Naive thymus-derived CD4-positive, alpha-beta T cell (primary cell): ENCODE results near the gene KRIT1. TPM values are rescaled to one million over a fixed set of nuclear protein-coding genes. Genes with fewer than 3 reads are reported as not detected.

Experiments used
- ATAC-seq: fragments of 150-1000 bp; cut with Tn5 transposase; 2 replicates; pipeline ENCODE4 v1.10.0; 2021; ENCODE audit warnings: mild to moderate bottlenecking, moderate library complexity
- CTCF ChIA-PET: fragments of 350-600 bp; sonication (Branson Sonifier 250); formaldehyde crosslinking; loops from one replicate; lab custom pipeline; 2021; ENCODE audit warnings: antibody characterized with exemption; lab: Charles Lee
- POLR2A ChIA-PET: fragments of 350-600 bp; sonication (Branson Sonifier 250); formaldehyde crosslinking; loops from one replicate; lab custom pipeline; 2021; ENCODE audit warnings: antibody characterized with exemption, inconsistent platforms; lab: Charles Lee
- DNase-seq, 9 donors: peaks; one replicate each; pipeline versions ENCODE4 v3.0.0 to v3.0.0-alpha.2; 2020 to 2022; ENCODE audit warnings: mixed read lengths in 1 of 9
- H3K27ac ChIP-seq: one replicate; pipeline ENCODE4 v1.7.0; 2013; ENCODE audit warnings: mild to moderate bottlenecking, low read depth, low read length, moderate library complexity
- H3K27me3 ChIP-seq, 2 donors: one replicate each; pipeline ENCODE4 v1.7.0; 2013; ENCODE audit warnings: low read length in 2 of 2, mild to moderate bottlenecking in 2 of 2, moderate library complexity in 2 of 2; ENCODE audit not compliant: control insufficient read depth in 2 of 2, insufficient read depth in 2 of 2
- H3K36me3 ChIP-seq, 3 experiments: 1 replicate in 2 of 3; 2 replicates in 1 of 3; pipeline ENCODE4 v1.7.0; 2013; ENCODE audit warnings: low read length in 3 of 3, mild to moderate bottlenecking in 3 of 3, moderate library complexity in 1 of 3; ENCODE audit not compliant: insufficient read depth in 3 of 3, control insufficient read depth in 2 of 3
- H3K4me1 ChIP-seq, 2 donors: one replicate each; pipeline ENCODE4 v1.7.0; 2013; ENCODE audit warnings: low read length in 2 of 2, mild to moderate bottlenecking in 2 of 2, moderate library complexity in 1 of 2; ENCODE audit not compliant: control insufficient read depth in 2 of 2, insufficient read depth in 2 of 2
- H3K4me3 ChIP-seq: 2 replicates; pipeline ENCODE4 v1.7.0; 2013; ENCODE audit warnings: mild to moderate bottlenecking, low read length
- H3K9me3 ChIP-seq, 3 experiments: 1 replicate in 2 of 3; 2 replicates in 1 of 3; pipeline ENCODE4 v1.7.0; 2013; ENCODE audit warnings: low read length in 3 of 3; ENCODE audit not compliant: control insufficient read depth in 2 of 3
- H3K27ac Mint-ChIP-seq, 9 donors: one replicate each; pipeline ENCODE4 v1.8.0; 2020 to 2022; ENCODE audit warnings: mixed read lengths in 9 of 9, mild to moderate bottlenecking in 8 of 9, moderate library complexity in 5 of 9, inconsistent platforms in 2 of 9
- H3K27me3 Mint-ChIP-seq, 5 donors: one replicate each; pipeline ENCODE4 v1.8.0; 2021 to 2022; ENCODE audit warnings: mixed read lengths in 5 of 5, mild to moderate bottlenecking in 1 of 5
- H3K36me3 Mint-ChIP-seq, 5 donors: one replicate each; pipeline ENCODE4 v1.8.0; 2020 to 2022; ENCODE audit warnings: mixed read lengths in 5 of 5, mild to moderate bottlenecking in 3 of 5, inconsistent platforms in 1 of 5
- H3K4me1 Mint-ChIP-seq, 7 donors: one replicate each; pipeline ENCODE4 v1.8.0; 2020 to 2022; ENCODE audit warnings: mixed read lengths in 7 of 7, mild to moderate bottlenecking in 3 of 7, inconsistent platforms in 1 of 7
- H3K4me3 Mint-ChIP-seq, 10 donors: one replicate each; pipeline ENCODE4 v1.8.0; 2020 to 2022; ENCODE audit warnings: mild to moderate bottlenecking in 10 of 10, mixed read lengths in 10 of 10, moderate library complexity in 6 of 10, inconsistent platforms in 2 of 10
- H3K9me3 Mint-ChIP-seq, 11 donors: one replicate each; pipeline ENCODE4 v1.8.0; 2020 to 2022; ENCODE audit warnings: mixed read lengths in 11 of 11, mild to moderate bottlenecking in 4 of 11, inconsistent platforms in 1 of 11, moderate library complexity in 1 of 11
- intact Hi-C, 2 donors: fragments of 100-400 bp; cut with micrococcal nuclease; formaldehyde crosslinking; loops; one replicate each; pipeline ENCODE4 v1.15.1; 2023
- polyA plus RNA-seq, 2 donors: library from polyadenylated mRNA; unstranded; fragments of 300-500 nt; fragmentation: Illumina TruSeq; gene quantifications; one replicate each; pipeline ENCODE4 v1.2.3, GENCODE V29; 2021
- total RNA-seq, 6 experiments: library from RNA in 5 of 6; stranded (reverse) in 5 of 6; gene quantifications; 1 replicate in 5 of 6; 2 replicates in 1 of 6; pipeline ENCODE4 v1.2.3 and lab custom pipeline; 2021 to 2026

Gene KRIT1
- 10 to 100 TPM; 45.7 to 78.7 (median 48.6) TPM for total RNA-seq
- 10 to 100 TPM; 18.5 to 24.0 TPM for polyA plus RNA-seq
- total RNA-seq (lab: John Stamatoyannopoulos, UW): 26.4 reads per million, percentile 57 among the genes with 10 or more reads in this experiment

DNA sequence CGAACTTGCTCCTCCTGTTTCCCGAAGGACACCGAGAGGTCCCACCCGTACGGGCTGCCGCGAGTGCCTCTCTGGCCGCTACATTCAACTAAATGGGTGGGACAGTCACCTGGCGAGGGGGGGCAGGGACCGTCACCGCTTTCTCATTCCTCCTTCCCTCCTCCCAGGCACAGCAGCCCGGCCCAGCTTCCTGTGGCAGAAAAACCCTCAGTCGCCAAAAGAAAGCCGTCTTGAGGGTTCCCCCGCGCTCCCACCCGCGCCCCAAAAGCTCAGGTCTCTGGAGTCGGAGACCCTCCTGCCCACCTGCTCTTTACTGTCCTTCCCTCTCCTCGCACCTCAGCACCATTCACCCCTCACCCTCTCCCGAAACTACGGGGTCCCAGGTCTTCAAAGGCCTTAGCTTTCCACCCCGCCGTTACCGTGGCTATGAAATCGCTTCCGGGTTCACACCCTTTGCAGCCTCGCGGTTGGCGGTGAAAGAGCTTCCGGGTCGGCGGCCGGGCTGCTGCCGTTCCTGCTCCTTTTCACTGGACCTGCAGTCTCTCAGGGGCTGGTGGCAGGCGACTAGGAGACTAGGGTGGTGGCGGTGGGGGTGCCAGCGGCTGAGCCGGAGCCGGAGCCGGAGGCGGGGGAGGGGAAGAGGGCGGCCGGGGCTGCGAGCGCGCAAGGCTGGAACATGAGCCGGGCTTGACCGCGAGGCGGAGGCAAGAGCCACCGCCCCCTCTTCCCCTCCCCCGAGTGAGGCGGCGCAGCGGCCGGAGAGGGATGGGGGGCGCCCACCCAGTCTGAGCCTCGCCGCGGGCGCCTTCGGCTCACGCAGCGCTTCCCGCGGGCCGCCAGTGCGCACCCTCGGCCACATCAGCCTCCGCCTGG lies at the start of gene KRIT1, which contains the start of gene ANKIB1:
Gene KRIT1, minus strand, starts transcription at position 428 of the 873 bp plus-strand sequence. CDS start 3,779 bp downstream, outside the sequence.
Gene ANKIB1, plus strand, starts transcription at position 488 of the 873 bp plus-strand sequence. CDS start 49,005 bp downstream, outside the sequence.
- CTCF ChIA-PET: interaction anchor here (1.6 kb wide), 1 partner anchor 203 kb away, joined by 3 read pairs; no protein-coding TSS in a partner anchor

DNA sequence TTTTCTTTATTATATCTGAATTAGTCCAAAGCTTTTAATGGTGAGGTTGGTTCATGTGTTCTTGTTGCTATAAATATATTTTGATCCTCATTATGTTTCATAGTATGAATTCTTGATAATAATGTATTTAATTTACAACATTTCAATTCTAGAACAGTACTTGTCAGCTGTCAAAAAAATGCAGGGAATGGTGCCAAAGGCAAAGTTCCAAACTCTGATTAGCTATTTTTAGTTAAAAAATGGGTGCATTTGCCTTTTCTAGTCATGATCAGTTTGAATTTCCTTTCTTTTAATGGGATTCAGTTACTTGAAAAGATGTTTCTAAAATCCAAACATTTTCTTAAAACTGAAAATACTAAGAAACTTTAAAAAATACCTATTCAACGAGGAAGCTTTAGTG lies 49.7 kb upstream of the KRIT1 start:
- Histone ChIP-seq H3K27ac (no peak overlapping the region), H3K4me3 (no peak overlapping the region), H3K9me3 (no peaks in the 10 kb centered on the region), H3K27me3 (no peaks in the 10 kb centered on the region), H3K36me3 (peaks cover 0 to 15% (median 0%) of the 10 kb centered on the region in 3 experiments), H3K4me1 (no peaks in the 10 kb centered on the region)
- Mint-ChIP-seq H3K27me3 (no peaks in the 10 kb centered on the region), H3K27ac (no peak overlapping the region), H3K4me3 (no peak overlapping the region), H3K36me3 (peaks cover 0 to 35% (median 19%) of the 10 kb centered on the region in 5 donors), H3K9me3 (no peaks in the 10 kb centered on the region), H3K4me1 (peaks cover 10 to 30% (median 22%) of the 10 kb centered on the region in 7 donors)
- ChIA-PET CTCF (no interaction called here), POLR2A (no interaction called here)
- ATAC-seq: no peak
- DNase-seq: no peak
- intact Hi-C loops: no loop called here

More for the DNA sequence above, at the start of gene KRIT1, which contains the start of gene ANKIB1:
- Mint-ChIP-seq H3K27me3 (no peaks in the 10 kb centered on the region), H3K27ac (peak within 1 kb of the TSS; percentile 98 to 100 (median 100)), H3K4me1 (peaks cover 30 to 64% (median 45%) of the 10 kb centered on the region in 7 donors), H3K9me3 (no peaks in the 10 kb centered on the region), H3K36me3 (peaks cover 0 to 4% (median 0%) of the 10 kb centered on the region in 5 donors), H3K4me3 (peak within 1 kb of the TSS; percentile 97 to 100 (median 98))
- intact Hi-C loops: loop anchor here (1.0 to 10.0 kb wide), 19 partner anchors 66 to 1898 kb away; partner anchors contain the start of genes AKAP9 (in 2 of the 2), BET1 (in 2 of the 2), CYP51A1 (in 2 of the 2) and FAM133B (in 2 of the 2)
- H3K27me3 ChIP-seq: no peaks in the 10 kb centered on the region
- peak within 1 kb of the TSS; percentile 92 for H3K27ac ChIP-seq
- no peaks in the 10 kb centered on the region for H3K9me3 ChIP-seq
- peaks cover 15 to 22% of the 10 kb centered on the region in 2 donors for H3K4me1 ChIP-seq
- H3K4me3 ChIP-seq: peak within 1 kb of the TSS; percentile 80
- POLR2A ChIA-PET: interaction anchor here (0.8 to 3.3 kb wide), 8 partner anchors 11 to 872 kb away, joined by 3 to 28 read pairs (median 4); partner anchors contain the start of genes AKAP9, CYP51A1, GATAD1 and LRRD1
- ATAC-seq (peak; percentile 87), DNase-seq (peak; percentile 68 to 88 (median 86))
- H3K36me3 ChIP-seq: peaks cover 3 to 11% (median 7%) of the 10 kb centered on the region in 3 experiments

DNA sequence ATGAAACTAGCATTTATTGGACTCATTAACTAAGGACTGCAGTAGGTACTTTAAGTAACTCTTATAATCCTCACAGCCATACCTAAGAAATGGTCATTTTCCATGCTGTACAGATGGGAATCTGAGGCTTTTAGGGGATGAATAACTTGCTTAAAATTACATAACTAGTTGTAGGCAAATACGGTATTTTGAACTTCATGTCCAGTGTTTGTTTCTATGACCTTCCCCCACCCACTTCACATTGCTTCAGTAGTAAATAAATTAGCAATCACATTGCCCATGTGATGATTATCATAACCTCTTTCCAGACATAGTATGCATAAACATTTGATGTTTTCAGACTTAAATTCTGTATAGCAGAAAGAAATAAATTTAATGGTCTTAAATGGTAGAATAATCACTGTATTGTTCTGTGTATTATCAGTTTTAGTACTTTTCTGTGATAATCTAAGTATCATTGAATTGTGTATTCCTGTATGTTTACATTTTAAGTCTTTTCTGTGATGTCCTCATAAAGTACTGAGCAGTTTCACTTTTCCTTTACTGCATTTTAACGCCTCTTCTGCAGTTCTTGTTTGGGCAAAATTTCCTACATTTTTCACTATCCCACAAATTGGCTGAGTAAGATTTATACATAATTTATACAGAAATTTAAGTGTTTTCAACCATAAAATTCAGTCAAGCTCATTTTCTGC lies 48.3 kb upstream of the KRIT1 start:
- POLR2A ChIA-PET: interaction anchor here (0.5 kb wide), 1 partner anchor 34 kb away, joined by 4 read pairs; no protein-coding TSS in a partner anchor
- H3K9me3 ChIP-seq: no peaks in the 10 kb centered on the region
- peak overlapping the region in 2 of 9 donors; percentile 5 to 7 for H3K27ac Mint-ChIP-seq

DNA sequence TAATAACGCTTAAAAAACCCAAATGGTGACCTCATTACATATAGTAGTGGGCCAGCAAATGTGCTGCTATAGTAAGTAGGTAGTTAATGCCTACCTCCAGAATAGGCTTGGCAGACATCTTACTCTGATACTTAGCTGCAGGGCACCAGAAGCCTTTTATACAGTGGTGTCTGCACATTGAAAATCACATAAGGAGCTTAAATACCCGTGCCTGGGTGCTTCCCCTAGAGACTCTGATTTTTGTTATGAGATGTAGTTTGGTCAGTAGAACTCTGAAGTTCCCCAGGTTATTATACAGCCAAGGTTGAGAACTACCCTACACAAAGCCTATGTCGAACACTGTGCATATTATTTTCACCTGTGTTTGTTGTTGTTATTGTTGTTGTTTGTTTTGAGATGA lies 47.3 kb upstream of the KRIT1 start:
- peak overlapping the region in 2 of 9 donors; percentile 5 to 20 for H3K27ac Mint-ChIP-seq

More for the DNA sequence above, 48.3 kb upstream of the KRIT1 start:
- Histone ChIP-seq H3K27me3 (no peaks in the 10 kb centered on the region), H3K27ac (no peak overlapping the region), H3K36me3 (peaks cover 0 to 15% (median 0%) of the 10 kb centered on the region in 3 experiments), H3K4me1 (no peaks in the 10 kb centered on the region), H3K4me3 (no peak overlapping the region)
- DNase-seq (no peak), ATAC-seq (no peak)
- CTCF ChIA-PET: no interaction called here
- no peak overlapping the region for H3K4me3 Mint-ChIP-seq
- intact Hi-C loops: no loop called here
- H3K36me3 Mint-ChIP-seq: peaks cover 0 to 35% (median 16%) of the 10 kb centered on the region in 5 donors
- H3K4me1 Mint-ChIP-seq: peaks cover 20 to 43% (median 34%) of the 10 kb centered on the region in 7 donors
- no peaks in the 10 kb centered on the region for H3K9me3 Mint-ChIP-seq
- H3K27me3 Mint-ChIP-seq: no peaks in the 10 kb centered on the region

DNA sequence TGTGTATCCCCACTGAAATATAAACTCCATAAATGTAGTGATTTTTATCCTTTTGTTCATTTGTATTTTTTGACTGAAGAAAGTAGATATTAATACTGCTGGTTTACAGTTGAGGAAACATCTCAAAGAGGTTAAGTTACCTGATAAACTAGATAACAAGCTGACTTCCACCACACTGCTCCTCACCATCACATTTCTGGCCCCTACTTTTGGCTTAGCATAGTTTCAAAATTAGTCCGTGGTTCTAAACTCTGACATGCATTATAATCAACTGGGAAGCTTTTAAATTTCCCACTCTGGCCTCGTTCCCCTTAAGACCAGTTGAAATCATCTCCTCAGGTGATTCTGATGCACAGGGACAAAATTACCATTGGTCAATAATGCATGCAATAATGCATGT lies 43.6 kb upstream of the KRIT1 start:
- H3K4me1 Mint-ChIP-seq: peaks cover 21 to 67% (median 56%) of the 10 kb centered on the region in 7 donors
- no peaks in the 10 kb centered on the region for H3K27me3 ChIP-seq
- H3K4me1 ChIP-seq: no peaks in the 10 kb centered on the region
- ChIA-PET POLR2A (interaction anchor here (0.8 kb wide), 1 partner anchor 391 kb away, joined by 3 read pairs; no protein-coding TSS in a partner anchor), CTCF (no interaction called here)
- no peak for ATAC-seq
- H3K4me3 Mint-ChIP-seq: no peak overlapping the region
- peaks cover 0 to 5% (median 0%) of the 10 kb centered on the region in 11 donors for H3K9me3 Mint-ChIP-seq
- no peak overlapping the region for H3K4me3 ChIP-seq
- no peak overlapping the region for H3K27ac Mint-ChIP-seq
- no peak for DNase-seq
- no peaks in the 10 kb centered on the region for H3K27me3 Mint-ChIP-seq
- H3K36me3 Mint-ChIP-seq: peaks cover 0 to 21% (median 9%) of the 10 kb centered on the region in 5 donors
- H3K36me3 ChIP-seq: no peaks in the 10 kb centered on the region
- intact Hi-C loops: no loop called here
- no peak overlapping the region for H3K27ac ChIP-seq
- H3K9me3 ChIP-seq: no peaks in the 10 kb centered on the region

More for the DNA sequence above, 47.3 kb upstream of the KRIT1 start:
- Mint-ChIP-seq H3K4me3 (no peak overlapping the region), H3K27me3 (no peaks in the 10 kb centered on the region), H3K36me3 (peaks cover 0 to 35% (median 15%) of the 10 kb centered on the region in 5 donors), H3K9me3 (no peaks in the 10 kb centered on the region), H3K4me1 (peaks cover 20 to 49% (median 44%) of the 10 kb centered on the region in 7 donors)
- H3K4me1 ChIP-seq: no peaks in the 10 kb centered on the region
- no peak overlapping the region for H3K27ac ChIP-seq
- POLR2A ChIA-PET: no interaction called here
- peaks cover 0 to 15% (median 0%) of the 10 kb centered on the region in 3 experiments for H3K36me3 ChIP-seq
- no peaks in the 10 kb centered on the region for H3K9me3 ChIP-seq
- H3K4me3 ChIP-seq: no peak overlapping the region
- intact Hi-C loops: no loop called here
- ATAC-seq (no peak), DNase-seq (no peak)
- CTCF ChIA-PET: no interaction called here
- no peaks in the 10 kb centered on the region for H3K27me3 ChIP-seq

DNA sequence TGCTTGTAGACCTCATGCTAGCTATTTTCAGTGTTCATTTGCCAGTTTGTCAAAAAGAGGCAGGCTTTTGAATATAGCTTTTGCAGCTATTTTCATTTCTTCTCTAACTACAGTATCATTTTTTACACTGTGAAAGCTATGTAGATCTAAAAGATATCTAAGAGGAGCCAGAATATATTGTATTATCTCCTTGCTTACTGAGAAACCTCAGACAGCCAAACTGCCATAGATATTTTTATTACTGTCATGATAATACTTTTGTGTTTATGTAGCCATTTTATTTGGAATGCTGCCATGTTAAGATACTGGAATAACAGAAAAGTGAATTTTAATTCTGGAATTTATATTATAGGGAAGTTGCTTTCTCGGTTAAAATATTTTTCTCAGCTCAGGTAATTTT lies 37.2 kb upstream of the KRIT1 start:
- Histone ChIP-seq H3K27ac (no peak overlapping the region), H3K4me1 (no peaks in the 10 kb centered on the region), H3K4me3 (no peak overlapping the region), H3K27me3 (no peaks in the 10 kb centered on the region), H3K9me3 (peaks cover 0 to 20% (median 0%) of the 10 kb centered on the region in 3 experiments), H3K36me3 (no peaks in the 10 kb centered on the region)
- H3K9me3 Mint-ChIP-seq: peaks cover 0 to 16% (median 5%) of the 10 kb centered on the region in 11 donors
- DNase-seq (no peak), ATAC-seq (no peak)
- no peak overlapping the region for H3K27ac Mint-ChIP-seq
- peaks cover 0 to 29% (median 17%) of the 10 kb centered on the region in 7 donors for H3K4me1 Mint-ChIP-seq
- intact Hi-C loops: no loop called here
- no peak overlapping the region for H3K4me3 Mint-ChIP-seq
- H3K27me3 Mint-ChIP-seq: no peaks in the 10 kb centered on the region
- H3K36me3 Mint-ChIP-seq: peaks cover 6 to 38% (median 26%) of the 10 kb centered on the region in 5 donors
- ChIA-PET POLR2A (interaction anchor here (0.5 kb wide), 1 partner anchor 380 kb away, joined by 3 read pairs; no protein-coding TSS in a partner anchor), CTCF (interaction anchor here (1.2 kb wide), 1 partner anchor 44 kb away, joined by 5 read pairs; no protein-coding TSS in a partner anchor)
